ENCODE results near the gene GRXCR1.

Gene GRXCR1

DNA sequence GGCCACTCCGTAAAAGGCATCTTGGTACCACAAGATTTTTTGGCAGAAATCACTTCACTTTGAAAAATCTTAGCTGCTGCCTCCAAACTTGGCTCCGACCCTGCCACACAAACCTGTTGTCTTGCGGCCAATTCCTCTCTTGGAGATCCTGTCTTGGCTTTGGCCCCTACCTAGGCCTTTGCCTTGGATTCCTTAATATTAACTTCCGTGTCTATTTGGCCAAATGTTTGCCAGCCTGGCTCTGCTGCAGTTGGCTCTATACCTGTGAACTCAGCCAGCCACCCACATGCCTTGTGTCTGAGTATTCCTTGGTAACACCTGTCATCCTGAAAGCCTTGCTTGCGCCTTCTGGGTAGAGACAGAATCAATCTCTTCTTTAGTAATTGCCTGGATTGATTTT lies 12.5 kb downstream of the GRXCR1 start:
- no peaks in the 10 kb centered on the region for H3K4me1 ChIP-seq (ENCODE audit: insufficient read depth, low read length, severe bottlenecking)
- H3K27ac ChIP-seq (ENCODE audit: low read depth, low read length, poor library complexity, severe bottlenecking): no peak overlapping the region
- no peak overlapping the region for H3K4me3 ChIP-seq (ENCODE audit: low read depth, low read length, poor library complexity, severe bottlenecking)
- H3K36me3 ChIP-seq (ENCODE audit: insufficient read depth, low read length): no peaks in the 10 kb centered on the region
- no peak overlapping the region for H2AFZ ChIP-seq (ENCODE audit: low read length)
- H4K20me1 ChIP-seq (ENCODE audit: insufficient read depth, low read length): no peaks in the 10 kb centered on the region
- H3K27me3 ChIP-seq (ENCODE audit: insufficient read depth, low read length): no peaks in the 10 kb centered on the region
- no peaks in the 10 kb centered on the region for H3K79me2 ChIP-seq (ENCODE audit: insufficient read depth, low read length)
- H3K4me2 ChIP-seq (ENCODE audit: low read length): no peak overlapping the region
- TF ChIP-seq, protein P1, sequence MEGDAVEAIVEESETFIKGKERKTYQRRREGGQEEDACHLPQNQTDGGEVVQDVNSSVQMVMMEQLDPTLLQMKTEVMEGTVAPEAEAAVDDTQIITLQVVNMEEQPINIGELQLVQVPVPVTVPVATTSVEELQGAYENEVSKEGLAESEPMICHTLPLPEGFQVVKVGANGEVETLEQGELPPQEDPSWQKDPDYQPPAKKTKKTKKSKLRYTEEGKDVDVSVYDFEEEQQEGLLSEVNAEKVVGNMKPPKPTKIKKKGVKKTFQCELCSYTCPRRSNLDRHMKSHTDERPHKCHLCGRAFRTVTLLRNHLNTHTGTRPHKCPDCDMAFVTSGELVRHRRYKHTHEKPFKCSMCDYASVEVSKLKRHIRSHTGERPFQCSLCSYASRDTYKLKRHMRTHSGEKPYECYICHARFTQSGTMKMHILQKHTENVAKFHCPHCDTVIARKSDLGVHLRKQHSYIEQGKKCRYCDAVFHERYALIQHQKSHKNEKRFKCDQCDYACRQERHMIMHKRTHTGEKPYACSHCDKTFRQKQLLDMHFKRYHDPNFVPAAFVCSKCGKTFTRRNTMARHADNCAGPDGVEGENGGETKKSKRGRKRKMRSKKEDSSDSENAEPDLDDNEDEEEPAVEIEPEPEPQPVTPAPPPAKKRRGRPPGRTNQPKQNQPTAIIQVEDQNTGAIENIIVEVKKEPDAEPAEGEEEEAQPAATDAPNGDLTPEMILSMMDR (IDR thresholded peaks at IDR 0.05; ENCODE audit: low read length): no peak
- TF ChIP-seq EZH2 (IDR thresholded peaks at IDR 0.05; ENCODE audit: borderline replicate concordance, low read length): no peak
- no peaks in the 10 kb centered on the region for H3K9me2 ChIP-seq (ENCODE audit: low read depth, low read length)
- H3K9ac ChIP-seq (ENCODE audit: low read length): no peak overlapping the region
- no peaks in the 10 kb centered on the region for H3F3A ChIP-seq (ENCODE audit: insufficient read depth, low read length)
- H3K9me3 ChIP-seq (ENCODE audit: low read length): no peaks in the 10 kb centered on the region

DNA sequence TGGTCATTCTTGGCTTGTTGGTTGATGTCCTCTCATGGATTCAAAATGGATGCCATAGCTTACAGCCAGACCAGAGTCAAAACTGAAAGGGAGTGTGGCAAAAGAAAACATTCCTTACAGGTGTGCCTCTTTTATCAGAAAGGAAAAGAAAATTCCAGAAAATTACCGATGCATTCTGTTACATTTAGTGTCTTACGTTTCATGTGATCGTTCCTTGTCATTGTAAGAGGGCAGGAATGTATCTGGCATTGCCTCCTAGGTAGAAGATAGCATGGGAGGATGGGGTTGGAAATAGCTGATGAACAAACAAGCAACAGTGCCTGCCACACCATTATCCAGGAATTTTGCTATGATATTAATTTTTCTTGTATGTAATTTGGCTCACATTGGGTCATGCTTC lies 13.1 kb downstream of the GRXCR1 start:
- Histone ChIP-seq H3K27ac (ENCODE audit: low read depth, low read length, poor library complexity, severe bottlenecking) (no peak overlapping the region), H4K20me1 (ENCODE audit: insufficient read depth, low read length) (no peaks in the 10 kb centered on the region), H3K4me1 (ENCODE audit: insufficient read depth, low read length, severe bottlenecking) (no peaks in the 10 kb centered on the region), H2AFZ (ENCODE audit: low read length) (no peak overlapping the region), H3K9me3 (ENCODE audit: low read length) (no peaks in the 10 kb centered on the region), H3K36me3 (ENCODE audit: insufficient read depth, low read length) (no peaks in the 10 kb centered on the region), H3K79me2 (ENCODE audit: insufficient read depth, low read length) (no peaks in the 10 kb centered on the region), H3K4me3 (ENCODE audit: low read depth, low read length, poor library complexity, severe bottlenecking) (no peak overlapping the region), H3K27me3 (ENCODE audit: insufficient read depth, low read length) (no peaks in the 10 kb centered on the region), H3K9ac (ENCODE audit: low read length) (no peak overlapping the region), H3K9me2 (ENCODE audit: low read depth, low read length) (no peaks in the 10 kb centered on the region), H3K4me2 (ENCODE audit: low read length) (no peak overlapping the region), H3F3A (ENCODE audit: insufficient read depth, low read length) (no peaks in the 10 kb centered on the region)
- TF ChIP-seq, protein P1 (IDR thresholded peaks at IDR 0.05; ENCODE audit: low read length): no peak
- no peak for TF ChIP-seq EZH2 (IDR thresholded peaks at IDR 0.05; ENCODE audit: borderline replicate concordance, low read length)

DNA sequence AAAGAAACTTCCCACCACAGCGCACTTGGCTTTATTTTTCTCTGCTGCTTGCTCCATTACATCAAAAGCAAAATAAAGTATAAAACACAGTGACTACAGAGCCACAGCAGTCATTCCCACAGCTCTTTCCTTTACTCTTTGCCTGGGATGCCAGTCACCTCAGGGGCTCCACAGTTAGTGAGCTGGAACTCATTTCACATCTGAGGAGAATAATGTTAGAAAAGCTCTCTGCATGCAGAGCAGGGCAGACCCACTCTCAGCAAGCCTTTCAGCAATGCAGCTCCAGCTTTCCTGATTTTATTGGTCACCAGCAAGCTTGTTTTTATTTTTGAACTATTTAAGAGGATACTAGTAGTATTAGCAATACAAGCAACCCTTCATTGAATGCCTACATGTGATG lies 13.8 kb downstream of the GRXCR1 start:
- Histone ChIP-seq H3K9me2 (ENCODE audit: low read depth, low read length) (no peaks in the 10 kb centered on the region), H3K79me2 (ENCODE audit: insufficient read depth, low read length) (no peaks in the 10 kb centered on the region), H4K20me1 (ENCODE audit: insufficient read depth, low read length) (no peaks in the 10 kb centered on the region), H3F3A (ENCODE audit: insufficient read depth, low read length) (no peaks in the 10 kb centered on the region), H3K4me1 (ENCODE audit: insufficient read depth, low read length, severe bottlenecking) (no peaks in the 10 kb centered on the region), H3K36me3 (ENCODE audit: insufficient read depth, low read length) (no peaks in the 10 kb centered on the region), H3K27ac (ENCODE audit: low read depth, low read length, poor library complexity, severe bottlenecking) (no peak overlapping the region), H3K4me3 (ENCODE audit: low read depth, low read length, poor library complexity, severe bottlenecking) (no peak overlapping the region), H3K27me3 (ENCODE audit: insufficient read depth, low read length) (no peaks in the 10 kb centered on the region), H2AFZ (ENCODE audit: low read length) (no peak overlapping the region), H3K9ac (ENCODE audit: low read length) (no peak overlapping the region), H3K4me2 (ENCODE audit: low read length) (no peak overlapping the region), H3K9me3 (ENCODE audit: low read length) (no peaks in the 10 kb centered on the region)
- TF ChIP-seq, protein P1 (IDR thresholded peaks at IDR 0.05; ENCODE audit: low read length): no peak
- TF ChIP-seq EZH2 (IDR thresholded peaks at IDR 0.05; ENCODE audit: borderline replicate concordance, low read length): no peak

All from OCI-LY1 (cell line).